ENCODE results near the gene RALGAPA2.

- TF ChIP-seq CTCF (conservative IDR thresholded peaks at IDR 0.05; ENCODE audit: low read depth in 2 of 2) (no peak), POLR2AphosphoS5 (IDR thresholded peaks at IDR 0.05; ENCODE audit: low read depth) (no peak), EZH2phosphoT487 (IDR thresholded peaks at IDR 0.05; ENCODE audit: unreplicated experiment) (no peak), JUNB (IDR thresholded peaks at IDR 0.05; ENCODE audit: unreplicated experiment) (no peak), EZH2 (IDR thresholded peaks at IDR 0.05; ENCODE audit: low read depth, unreplicated experiment) (no peak), NANOG (IDR thresholded peaks at IDR 0.05; ENCODE audit: borderline replicate concordance) (no peak)
- TF ChIP-seq, protein P1, sequence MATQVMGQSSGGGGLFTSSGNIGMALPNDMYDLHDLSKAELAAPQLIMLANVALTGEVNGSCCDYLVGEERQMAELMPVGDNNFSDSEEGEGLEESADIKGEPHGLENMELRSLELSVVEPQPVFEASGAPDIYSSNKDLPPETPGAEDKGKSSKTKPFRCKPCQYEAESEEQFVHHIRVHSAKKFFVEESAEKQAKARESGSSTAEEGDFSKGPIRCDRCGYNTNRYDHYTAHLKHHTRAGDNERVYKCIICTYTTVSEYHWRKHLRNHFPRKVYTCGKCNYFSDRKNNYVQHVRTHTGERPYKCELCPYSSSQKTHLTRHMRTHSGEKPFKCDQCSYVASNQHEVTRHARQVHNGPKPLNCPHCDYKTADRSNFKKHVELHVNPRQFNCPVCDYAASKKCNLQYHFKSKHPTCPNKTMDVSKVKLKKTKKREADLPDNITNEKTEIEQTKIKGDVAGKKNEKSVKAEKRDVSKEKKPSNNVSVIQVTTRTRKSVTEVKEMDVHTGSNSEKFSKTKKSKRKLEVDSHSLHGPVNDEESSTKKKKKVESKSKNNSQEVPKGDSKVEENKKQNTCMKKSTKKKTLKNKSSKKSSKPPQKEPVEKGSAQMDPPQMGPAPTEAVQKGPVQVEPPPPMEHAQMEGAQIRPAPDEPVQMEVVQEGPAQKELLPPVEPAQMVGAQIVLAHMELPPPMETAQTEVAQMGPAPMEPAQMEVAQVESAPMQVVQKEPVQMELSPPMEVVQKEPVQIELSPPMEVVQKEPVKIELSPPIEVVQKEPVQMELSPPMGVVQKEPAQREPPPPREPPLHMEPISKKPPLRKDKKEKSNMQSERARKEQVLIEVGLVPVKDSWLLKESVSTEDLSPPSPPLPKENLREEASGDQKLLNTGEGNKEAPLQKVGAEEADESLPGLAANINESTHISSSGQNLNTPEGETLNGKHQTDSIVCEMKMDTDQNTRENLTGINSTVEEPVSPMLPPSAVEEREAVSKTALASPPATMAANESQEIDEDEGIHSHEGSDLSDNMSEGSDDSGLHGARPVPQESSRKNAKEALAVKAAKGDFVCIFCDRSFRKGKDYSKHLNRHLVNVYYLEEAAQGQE (IDR thresholded peaks at IDR 0.05; ENCODE audit: unreplicated experiment) = no peak
Measured at GRCh38 chr20:20731000-20731944, 18.8 kb upstream of the RALGAPA2 start.
